Globus pallidus (tissue), 1 donor: Measurements from ENCODE around the gene FCSK.
A peak's percentile ranks its signal among the peaks of the same experiment; 100 is the strongest.
"Not testable (repeated sequence)": the region's sequence is repeated elsewhere in the genome, so short reads cannot be mapped to it uniquely, and the experiment has no call there.

Experiments
- DNase-seq: peaks from one replicate; pipeline ENCODE4 v3.0.0-alpha.2; 2015; ENCODE audit warnings: low spot score

The FCSK gene

GRCh38 chr16:70454222-70455034 is at the start of gene FCSK:
Gene FCSK, plus strand, starts transcription at chr16:70454595. Its CDS starts 8,596 bp downstream, at chr16:70463191.
- peak; percentile 74 for DNase-seq

GRCh38 chr16:70406104-70406503 is 48.3 kb upstream of the FCSK start:
- DNase-seq, result not testable (repeated sequence)

- DNase-seq, result no peak
These were observed 46.6 kb upstream of the FCSK start for GRCh38 chr16:70407811-70408274.

DNA sequence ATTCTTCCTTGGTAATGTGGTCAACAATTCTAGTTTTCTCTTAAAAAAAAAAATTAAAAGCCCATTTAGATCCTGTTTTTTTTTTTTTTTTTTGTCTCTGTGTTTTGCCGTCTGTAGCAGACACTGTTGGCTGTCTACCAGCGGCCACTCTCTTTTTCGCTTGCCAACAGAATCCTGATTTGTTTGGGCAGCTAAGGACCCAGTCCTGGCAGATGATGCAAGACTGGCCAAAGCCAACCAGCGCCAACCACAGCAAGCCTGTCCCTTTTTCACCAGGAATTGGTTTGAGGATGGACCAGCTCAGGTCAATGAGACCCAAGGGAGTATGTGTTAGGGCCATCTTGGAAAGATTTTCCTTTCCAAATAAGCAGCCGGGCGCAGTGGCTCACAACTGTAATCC is 43.7 kb upstream of the FCSK start:
- DNase-seq, result peak; percentile 71

DNA sequence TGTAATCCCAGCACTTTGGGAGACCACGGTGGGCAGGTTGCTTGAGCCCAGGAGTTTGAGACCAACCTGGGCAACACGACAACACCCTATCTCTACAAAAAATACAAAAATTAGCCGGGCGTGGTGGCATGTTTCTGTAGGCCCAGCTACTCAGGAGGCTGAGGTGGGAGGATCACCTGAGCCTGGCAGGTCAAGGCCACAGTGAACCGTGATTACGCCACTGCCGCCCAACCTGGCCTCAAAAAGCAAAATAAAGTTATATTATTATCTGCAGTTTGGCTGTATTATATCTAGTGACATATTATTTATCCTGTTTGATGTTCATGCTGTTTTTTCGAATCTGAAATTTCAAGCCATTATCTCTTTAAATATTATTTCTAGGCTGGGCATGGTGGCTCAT is 42.0 kb upstream of the FCSK start:
- no peak for DNase-seq

- not testable (repeated sequence) for DNase-seq
These were observed 40.8 kb upstream of the FCSK start for GRCh38 chr16:70413572-70413971.

DNA sequence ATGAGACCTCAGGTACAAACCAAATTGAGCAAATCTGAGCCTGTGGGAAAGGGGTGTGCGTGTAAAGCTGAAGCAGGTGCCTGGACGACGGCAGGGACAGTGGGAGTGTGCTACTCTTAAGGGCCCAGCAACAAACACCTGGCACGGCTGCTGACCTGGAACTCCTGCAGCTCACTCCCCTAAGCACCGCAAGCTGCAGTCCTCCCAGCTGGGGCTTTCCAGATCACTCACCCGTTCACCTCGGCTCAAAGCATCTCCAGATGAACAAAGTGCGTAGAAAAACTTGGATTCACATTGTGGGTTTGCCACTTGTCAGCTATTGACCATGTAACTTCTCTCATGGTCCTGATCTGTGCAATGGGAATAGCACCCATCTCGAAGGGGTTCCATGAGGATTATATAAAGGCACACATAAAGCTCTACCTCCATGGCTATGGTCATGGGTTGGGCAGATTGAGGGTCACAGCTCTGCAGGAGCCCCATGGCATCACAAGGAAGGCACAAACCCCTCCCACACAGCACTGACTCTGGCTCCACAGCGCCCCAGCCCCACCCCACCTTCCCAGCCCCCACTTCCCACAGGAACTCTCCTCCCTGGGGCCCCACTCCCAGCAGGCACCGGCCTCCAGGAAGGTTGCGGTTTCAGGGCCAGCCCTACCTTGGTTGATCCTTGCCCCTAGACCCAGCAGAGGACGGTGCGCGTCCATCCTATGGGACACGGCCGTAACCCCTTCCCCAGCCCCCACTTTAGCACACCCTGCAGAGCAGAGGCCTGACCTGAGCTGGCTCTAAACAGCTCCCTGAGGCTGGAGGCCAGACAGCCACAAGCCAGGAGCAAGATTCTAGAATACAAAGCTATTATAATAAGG is 37.4 kb upstream of the FCSK start:
- DNase-seq, result no peak

- DNase-seq, result no peak
These were observed 36.7 kb upstream of the FCSK start for GRCh38 chr16:70417661-70418060.

GRCh38 chr16:70418274-70418992 is 36.0 kb upstream of the FCSK start:
- no peak for DNase-seq

DNA sequence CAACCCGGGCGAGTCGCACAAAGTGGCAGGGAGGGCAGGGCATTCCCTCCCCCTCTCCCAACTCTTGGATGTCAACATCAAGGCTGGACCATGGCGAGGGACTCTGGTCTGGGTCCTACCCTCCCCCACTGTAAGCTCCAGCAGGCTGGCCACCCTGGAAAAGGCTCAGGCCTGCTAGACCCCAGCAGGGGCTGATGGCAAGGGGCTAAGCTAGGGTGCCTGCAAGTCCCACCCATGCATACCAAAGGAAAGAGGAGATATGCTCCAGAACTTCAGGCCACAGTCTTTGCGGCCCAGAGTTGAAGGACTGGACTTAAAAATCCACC is 35.4 kb upstream of the FCSK start:
- DNase-seq, result no peak

DNA sequence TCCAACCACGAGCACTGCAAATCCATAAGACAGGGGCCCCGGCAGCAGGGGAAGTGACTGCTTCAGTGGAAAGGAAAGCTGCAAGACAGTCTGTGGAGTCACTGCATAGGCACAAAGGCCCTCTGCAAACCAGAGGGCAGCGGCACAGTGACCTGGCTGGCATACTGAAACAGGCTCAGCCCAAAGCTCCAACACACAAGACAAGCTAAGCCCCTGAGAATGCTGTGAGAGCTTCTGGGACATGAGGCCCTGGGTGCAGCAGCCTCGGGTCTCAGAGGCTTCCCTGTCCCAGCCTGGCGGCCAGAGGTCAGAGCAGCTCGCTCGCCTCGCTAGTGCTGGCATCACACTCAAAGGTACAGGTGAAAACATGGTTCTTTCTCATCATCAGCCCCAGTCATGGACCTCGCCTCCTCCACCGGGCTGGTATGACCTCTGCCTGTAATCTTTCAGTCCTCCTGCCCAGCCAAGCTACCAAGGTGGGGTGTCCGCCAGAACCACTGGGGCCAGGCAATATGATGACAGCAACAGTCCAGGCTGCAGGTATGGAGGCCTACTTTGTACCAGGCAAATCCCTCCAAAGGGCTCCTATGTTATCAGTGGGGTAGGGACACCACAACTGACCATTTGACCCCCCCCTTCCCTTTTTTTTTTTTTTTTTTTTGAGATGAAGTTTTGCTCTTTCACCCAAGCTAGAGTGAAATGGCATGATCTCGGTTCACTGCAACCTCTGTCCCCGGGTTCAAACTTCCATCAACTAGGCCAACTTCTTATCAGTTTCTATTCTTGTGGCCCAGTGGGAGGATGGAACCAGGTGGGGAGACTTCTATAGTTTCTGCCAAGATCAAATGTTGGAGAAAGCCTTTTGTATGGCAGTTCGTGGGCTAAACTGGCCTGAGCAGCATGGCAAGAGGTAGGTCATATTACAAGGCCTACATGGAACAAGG is 34.7 kb upstream of the FCSK start:
- no peak for DNase-seq

GRCh38 chr16:70421014-70421413 is 33.4 kb upstream of the FCSK start:
- no peak for DNase-seq

- no peak for DNase-seq
These were observed 32.7 kb upstream of the FCSK start for GRCh38 chr16:70421473-70422311.

DNA sequence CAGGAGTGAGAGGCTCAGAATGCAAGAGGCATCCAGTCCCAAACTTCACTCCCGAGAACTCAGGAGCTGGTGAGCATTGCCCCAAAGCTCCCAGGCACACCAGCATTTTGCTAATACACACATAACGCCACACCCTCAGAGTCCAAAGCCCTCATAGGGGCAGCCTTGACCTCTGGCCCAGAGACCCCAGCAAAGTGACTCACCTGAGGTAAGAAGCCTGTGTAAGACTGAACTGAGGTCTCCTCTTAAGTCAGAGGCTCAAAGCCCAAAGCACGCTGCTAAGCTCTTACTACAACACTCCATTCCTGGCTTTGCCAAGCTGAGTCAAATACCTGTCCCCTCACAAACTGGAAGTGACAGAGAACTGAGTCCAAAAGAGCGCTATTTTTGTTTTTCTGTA is 31.9 kb upstream of the FCSK start:
- DNase-seq, result no peak

- no peak for DNase-seq
These were observed 26.6 kb upstream of the FCSK start for GRCh38 chr16:70427786-70428177.

- peak; percentile 58 for DNase-seq
These were observed 26.0 kb upstream of the FCSK start for GRCh38 chr16:70428178-70428998.

- no peak for DNase-seq
These were observed 24.3 kb upstream of the FCSK start for GRCh38 chr16:70429888-70430666.

DNA sequence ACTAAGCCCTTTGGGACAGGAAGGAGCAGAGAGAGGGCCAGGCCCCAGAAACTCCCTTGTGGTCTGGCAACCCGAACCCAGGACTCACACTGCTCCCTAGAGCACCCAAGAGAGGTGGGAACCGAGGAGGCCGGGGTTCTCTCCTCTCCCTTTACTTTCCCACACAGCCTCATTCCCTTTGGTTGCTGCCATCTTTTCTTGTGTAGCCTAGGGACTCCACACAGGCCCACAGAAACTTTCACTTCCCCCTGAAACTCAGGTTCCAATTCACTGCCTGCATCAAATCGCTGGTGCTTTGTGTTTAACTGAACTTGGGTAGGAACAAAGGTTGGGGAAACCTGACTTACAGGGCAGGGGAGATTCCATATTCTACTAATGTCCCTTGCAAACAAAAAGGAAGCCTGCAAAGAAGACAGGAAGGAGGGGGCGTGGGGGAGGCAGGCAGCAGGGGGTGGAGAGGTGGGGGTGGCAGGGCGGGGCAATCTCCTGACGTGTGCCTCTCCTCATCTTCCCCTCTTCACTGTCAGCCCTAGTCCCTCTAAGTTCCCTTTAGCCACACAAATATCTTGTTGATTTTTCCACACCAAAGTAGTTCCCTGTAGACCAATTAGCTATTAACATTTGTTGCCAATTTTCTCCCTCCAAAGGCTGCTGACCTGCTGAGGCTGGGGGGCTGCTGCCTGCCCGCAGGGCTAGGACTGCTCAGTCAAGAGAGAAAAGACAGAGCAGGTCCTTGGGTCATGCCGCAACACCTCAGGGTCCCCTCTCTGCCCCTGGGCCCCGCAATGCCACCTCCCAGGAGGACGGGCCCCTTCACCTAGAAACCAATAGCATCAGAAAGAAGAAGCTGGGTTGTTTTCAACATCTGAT is 23.5 kb upstream of the FCSK start:
- no peak for DNase-seq
